COLO668 (cell line): ENCODE results near the gene SMU1.
A peak's percentile ranks its signal among the peaks of the same experiment; 100 is the strongest.

Experiments
- DNase-seq: peaks from one replicate; lab custom pipeline; 2025; ENCODE audit not compliant: unreplicated experiment; lab: John Stamatoyannopoulos, UW

Gene SMU1

GRCh38 chr9:33046061-33046460 is 30.4 kb downstream of the SMU1 start:
- DNase-seq: no peak

GRCh38 chr9:33044677-33045282 is 31.7 kb downstream of the SMU1 start:
- DNase-seq: peak; percentile 45

- peak; percentile 85 for DNase-seq
These were observed 32.3 kb downstream of the SMU1 start for GRCh38 chr9:33044162-33044673.

GRCh38 chr9:33043671-33044070 is 32.8 kb downstream of the SMU1 start:
- DNase-seq: no peak

- DNase-seq: no peak
These were observed 34.0 kb downstream of the SMU1 start for GRCh38 chr9:33042473-33042872.

GRCh38 chr9:33041432-33042188 is 34.9 kb downstream of the SMU1 start:
- no peak for DNase-seq

- no peak for DNase-seq
These were observed 35.6 kb downstream of the SMU1 start for GRCh38 chr9:33040792-33041431.

- DNase-seq: no peak
These were observed 43.6 kb downstream of the SMU1 start for GRCh38 chr9:33032865-33033264.

- no peak for DNase-seq
These were observed 44.2 kb downstream of the SMU1 start for GRCh38 chr9:33032292-33032691.

GRCh38 chr9:33030285-33030684 is 46.2 kb downstream of the SMU1 start:
- no peak for DNase-seq

- DNase-seq: no peak
These were observed 47.2 kb downstream of the SMU1 start for GRCh38 chr9:33029231-33029786.

GRCh38 chr9:33025572-33026342 is 50.7 kb downstream of the SMU1 start:
- peak; percentile 67 for DNase-seq

GRCh38 chr9:33024966-33025571 is 51.4 kb downstream of the SMU1 start, which contains the start of gene DNAJA1:
Gene DNAJA1, plus strand, starts transcription at chr9:33025273. Its CDS starts 1,212 bp downstream, at chr9:33026485.
- DNase-seq: peak; percentile 97

- peak; percentile 30 for DNase-seq
These were observed 52.1 kb downstream of the SMU1 start for GRCh38 chr9:33024126-33024965.

GRCh38 chr9:33023661-33024060 is 52.8 kb downstream of the SMU1 start:
- no peak for DNase-seq

GRCh38 chr9:33022755-33023154 is 53.7 kb downstream of the SMU1 start:
- DNase-seq: no peak

- DNase-seq: no peak
These were observed 54.2 kb downstream of the SMU1 start for GRCh38 chr9:33022303-33022702.

- no peak for DNase-seq
These were observed 56.7 kb downstream of the SMU1 start for GRCh38 chr9:33019797-33020196.

GRCh38 chr9:33017283-33018041 is 59.0 kb downstream of the SMU1 start:
- no peak for DNase-seq
